ENCODE measurements around the gene OR52E2.
"Not testable (repeated sequence)": the region's sequence is repeated elsewhere in the genome, so short reads cannot be mapped to it uniquely, and the experiment has no call there.

Gene OR52E2

DNA sequence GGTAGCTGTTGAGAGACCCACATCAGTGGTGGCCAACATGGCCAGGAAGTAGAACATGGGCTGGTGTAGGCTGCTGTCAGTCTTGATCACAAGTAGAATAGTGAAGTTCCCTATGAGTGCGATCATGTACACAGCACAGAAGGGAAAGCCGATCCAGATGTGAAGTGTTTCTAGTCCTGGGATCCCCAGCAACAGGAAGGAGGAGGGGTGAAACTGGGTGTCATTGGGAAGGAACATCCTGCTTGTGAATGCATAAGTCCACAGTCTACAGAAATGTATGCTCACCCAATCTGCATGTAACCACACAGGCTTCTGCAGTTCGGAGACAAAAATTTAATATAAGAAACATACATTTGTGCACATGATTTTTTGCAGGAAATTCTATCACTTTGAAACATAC lies at the start of gene OR52E2:
TSS of gene OR52E2 (minus strand) at position 237 of the 400 bp plus-strand sequence. CDS start at position 237, 0 bp downstream.
- DNase-seq (ENCODE audit: low read depth in 2 of 2) = no peak

DNA sequence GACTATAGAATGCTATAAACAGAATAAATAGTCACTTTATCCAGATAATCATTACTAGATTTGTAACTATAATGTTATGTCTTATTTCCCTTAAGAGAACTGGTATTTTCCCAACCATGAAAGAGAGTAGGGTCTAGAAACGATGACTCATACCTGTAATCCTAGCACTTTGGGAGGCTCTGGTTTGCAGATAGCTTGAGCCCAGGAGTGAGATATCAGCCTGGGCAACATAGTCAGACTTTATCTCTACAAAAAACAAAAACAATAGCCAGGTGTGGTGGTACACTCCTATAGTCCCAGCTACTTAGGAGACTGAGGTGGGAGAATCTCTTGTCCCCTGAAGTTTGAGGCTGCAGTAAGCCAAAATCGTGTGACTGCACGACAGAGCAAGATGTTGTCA lies 47.9 kb upstream of the OR52E2 start:
- DNase-seq (ENCODE audit: low read depth in 2 of 2) = no peak

DNA sequence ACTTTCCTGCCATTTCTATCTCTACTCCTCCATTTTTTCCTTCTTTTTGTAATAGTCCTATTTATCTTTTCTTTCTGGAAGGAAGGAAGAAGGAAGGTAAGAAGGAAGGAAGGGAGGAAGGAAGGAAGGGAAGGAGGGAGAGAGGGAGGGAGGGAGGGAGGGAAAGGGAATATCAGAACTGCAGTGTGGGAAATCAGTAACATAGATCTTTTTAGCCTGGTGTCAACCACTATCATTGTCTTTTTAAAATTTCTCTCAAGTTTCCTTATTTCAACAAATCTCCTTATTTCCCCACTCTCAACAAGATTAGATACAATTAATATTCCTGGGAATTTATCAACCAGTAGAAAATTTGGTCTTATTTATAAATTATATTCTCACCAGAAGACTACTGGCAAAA lies 43.6 kb upstream of the OR52E2 start:
- DNase-seq (ENCODE audit: low read depth in 2 of 2) = no peak

DNA sequence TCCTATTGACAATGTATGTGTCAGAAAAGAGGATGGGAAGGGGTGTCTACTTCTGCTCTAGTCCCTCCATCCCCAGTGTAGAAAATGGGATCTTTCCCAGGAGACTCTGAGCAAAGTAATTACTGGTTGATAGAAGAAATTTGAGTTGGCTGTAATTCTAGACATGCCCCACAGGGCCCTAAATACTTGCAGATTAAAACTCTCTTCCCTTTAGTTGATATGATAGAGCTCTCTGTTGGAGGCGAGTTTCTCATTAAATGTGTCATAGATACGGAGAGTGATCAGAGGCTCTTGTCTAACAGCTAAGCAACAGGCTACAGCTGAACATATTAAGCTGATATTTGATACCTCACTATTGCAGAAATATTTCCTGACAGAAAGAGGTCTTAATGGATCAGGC lies 42.8 kb upstream of the OR52E2 start:
- DNase-seq (ENCODE audit: low read depth in 2 of 2) = no peak

DNA sequence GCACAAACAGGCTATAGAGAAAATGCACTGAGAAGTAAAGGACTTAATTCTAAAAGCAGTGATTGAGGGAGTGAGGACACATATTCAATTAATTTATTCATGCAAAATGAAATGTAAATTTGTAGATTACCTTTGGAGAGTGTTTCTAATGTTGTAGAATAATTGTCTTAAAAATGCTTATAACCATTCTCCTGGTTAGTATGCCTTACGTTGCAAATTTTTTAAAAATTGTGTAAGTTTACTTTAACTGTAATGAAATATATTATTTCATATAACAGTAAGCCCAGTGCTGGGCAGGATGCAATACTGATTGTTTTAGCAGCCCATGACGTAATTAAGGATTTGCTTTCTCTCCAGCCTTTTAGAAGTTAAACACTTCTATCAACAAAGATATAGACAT lies 36.6 kb upstream of the OR52E2 start:
- no peak for DNase-seq (ENCODE audit: low read depth in 2 of 2)

DNA sequence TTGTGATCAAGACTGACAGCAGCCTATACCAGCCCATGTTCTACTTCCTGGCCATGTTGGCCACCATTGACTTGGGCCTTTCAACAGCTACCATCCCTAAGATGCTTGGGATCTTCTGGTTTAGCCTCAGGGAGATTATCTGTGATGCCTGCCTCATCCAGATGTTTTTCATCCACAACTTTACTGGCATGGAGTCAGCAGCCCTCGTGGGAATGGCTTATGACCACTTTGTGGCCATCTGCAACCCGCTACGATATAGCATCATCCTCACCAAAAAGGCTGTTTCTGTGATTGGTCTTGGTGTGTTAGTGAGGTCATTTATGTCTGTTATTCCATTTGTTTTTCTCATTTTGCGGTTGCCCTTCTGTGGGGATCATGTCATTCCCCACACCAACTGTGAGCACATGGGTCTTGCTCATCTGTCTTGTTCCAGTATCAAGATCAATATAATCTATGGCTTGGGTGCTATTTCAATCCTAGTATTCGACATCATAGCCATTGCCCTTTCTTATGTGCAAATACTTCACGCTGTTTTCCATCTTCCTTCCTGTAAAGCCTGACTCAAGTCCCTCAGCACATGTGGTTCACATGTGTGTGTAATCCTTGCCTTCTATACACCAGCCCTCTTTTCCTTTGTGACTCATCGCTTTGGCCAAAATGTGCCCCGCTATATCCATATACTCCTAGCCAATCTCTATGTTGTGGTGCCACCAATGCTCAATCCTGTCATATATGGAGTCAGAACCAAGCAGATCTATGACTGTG lies 33.6 kb upstream of the OR52E2 start:
- DNase-seq (ENCODE audit: low read depth in 2 of 2) = no peak

DNA sequence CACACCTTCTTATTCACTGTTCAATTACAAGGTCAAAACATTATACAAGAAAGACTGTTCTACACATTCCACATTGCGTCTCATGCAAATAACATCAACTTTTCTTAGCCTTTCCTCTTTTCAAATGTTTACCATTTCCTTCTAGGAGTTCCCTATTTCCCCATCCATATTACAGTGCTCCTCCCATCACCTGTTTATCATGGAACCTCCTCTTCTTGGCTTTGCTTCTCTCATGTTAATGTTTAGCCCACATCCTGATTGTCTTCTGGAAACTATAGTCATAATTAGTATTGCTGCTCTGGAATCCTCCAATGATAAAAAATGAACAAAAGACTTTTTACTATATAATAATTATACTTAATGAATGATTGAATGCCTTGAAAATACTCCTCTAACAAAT lies 31.2 kb upstream of the OR52E2 start:
- no peak for DNase-seq (ENCODE audit: low read depth in 2 of 2)

DNA sequence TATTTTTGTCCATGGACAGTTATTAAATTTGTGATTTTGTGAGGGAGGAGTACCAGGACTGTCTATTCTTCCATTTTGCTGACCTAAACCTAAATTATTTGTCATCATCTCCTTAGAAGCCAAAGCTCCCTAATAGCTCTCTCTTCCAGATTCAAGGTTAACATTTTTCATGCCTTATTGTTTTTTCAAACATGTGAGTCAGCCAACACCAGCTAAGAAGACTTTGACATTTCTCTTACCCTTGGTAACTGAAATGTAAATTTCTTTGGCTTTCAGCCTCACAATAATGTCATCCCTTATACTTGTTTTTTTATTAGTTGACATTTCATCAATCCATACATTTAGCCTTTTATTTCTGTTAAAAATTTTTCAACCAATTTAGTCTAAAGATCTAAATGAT lies 29.1 kb upstream of the OR52E2 start:
- no peak for DNase-seq (ENCODE audit: low read depth in 2 of 2)

DNA sequence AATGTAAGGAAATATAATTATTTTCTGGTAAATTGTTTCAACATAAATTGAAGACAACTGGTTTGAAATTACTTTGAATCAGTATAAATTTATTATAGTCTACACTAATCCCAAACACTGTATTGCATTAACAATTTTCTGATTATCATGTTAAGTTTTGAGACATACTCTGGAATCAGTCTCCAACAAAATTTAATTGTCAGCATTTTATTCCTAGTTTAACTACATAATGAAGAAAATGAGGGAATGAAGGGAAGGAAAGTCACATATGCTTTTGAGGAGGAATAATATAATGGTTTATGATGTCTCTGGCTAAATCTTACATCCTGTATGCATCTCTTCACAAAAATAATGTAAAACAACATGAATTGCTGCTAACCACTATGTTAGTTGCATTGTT lies 24.2 kb upstream of the OR52E2 start:
- no peak for DNase-seq (ENCODE audit: low read depth in 2 of 2)

DNA sequence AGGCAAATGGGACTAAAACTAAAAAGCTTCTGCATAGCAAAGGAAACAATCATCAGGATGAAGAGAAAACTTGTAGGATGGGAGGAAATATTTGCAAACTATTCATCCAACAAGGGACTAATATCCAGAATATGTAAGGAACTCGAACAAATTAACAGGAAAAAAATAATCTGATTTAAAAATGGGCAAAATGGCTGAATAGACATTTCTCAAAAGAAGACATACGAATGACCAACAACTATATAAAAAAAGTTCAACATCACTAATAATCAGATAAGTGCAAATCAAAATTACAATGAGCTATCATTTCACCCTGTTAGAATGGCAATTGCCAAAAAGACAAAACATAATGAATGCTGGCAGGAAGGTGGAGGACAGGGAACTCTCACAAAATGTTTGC lies 22.0 kb upstream of the OR52E2 start:
- DNase-seq (ENCODE audit: low read depth in 2 of 2) = no peak

- DNase-seq (ENCODE audit: low read depth in 2 of 2) = no peak
Measured at GRCh38 chr11:5071799-5072198, 12.4 kb upstream of the OR52E2 start.

DNA sequence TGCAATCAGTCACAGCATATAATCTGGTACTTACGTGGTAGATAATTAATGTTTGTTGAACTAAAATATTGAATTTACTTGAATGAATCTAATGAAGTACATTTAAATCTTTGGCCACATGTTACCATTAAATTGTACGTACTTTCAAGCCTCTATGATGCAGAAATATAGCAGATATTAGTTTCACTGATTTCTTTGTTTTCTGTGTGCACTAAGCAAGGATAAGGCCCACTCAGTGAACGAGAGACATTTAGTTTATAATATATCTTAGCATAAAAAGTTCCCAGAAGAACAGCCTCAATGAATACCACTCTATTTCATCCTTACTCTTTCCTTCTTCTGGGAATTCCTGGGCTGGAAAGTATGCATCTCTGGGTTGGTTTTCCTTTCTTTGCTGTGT lies 9.8 kb upstream of the OR52E2 start, which contains the start of gene OR52E1:
TSS of gene OR52E1 (plus strand) at position 301 of the 400 bp plus-strand sequence.
- DNase-seq (ENCODE audit: low read depth in 2 of 2) = no peak

- no peak for DNase-seq (ENCODE audit: low read depth in 2 of 2)
Measured at GRCh38 chr11:5065027-5065426, 5.6 kb upstream of the OR52E2 start.

GRCh38 chr11:5058679-5059078 lies 748 bp downstream of the OR52E2 start:
- DNase-seq (ENCODE audit: low read depth in 2 of 2) = not testable (repeated sequence)

- DNase-seq (ENCODE audit: low read depth in 2 of 2) = no peak
Measured at GRCh38 chr11:5046754-5047330, 12.6 kb downstream of the OR52E2 start.

- no peak for DNase-seq (ENCODE audit: low read depth in 2 of 2)
Measured at GRCh38 chr11:5046226-5046625, 13.2 kb downstream of the OR52E2 start, which contains the start of gene OR52J3. TSS of gene OR52J3 (plus strand) at chr11:5046526. CDS start at chr11:5046526, 0 bp downstream.

- no peak for DNase-seq (ENCODE audit: low read depth in 2 of 2)
Measured at GRCh38 chr11:5043380-5043779, 16.0 kb downstream of the OR52E2 start.

GRCh38 chr11:5042091-5042490 lies 17.3 kb downstream of the OR52E2 start:
- no peak for DNase-seq (ENCODE audit: low read depth in 2 of 2)

GRCh38 chr11:5040876-5041275 lies 18.6 kb downstream of the OR52E2 start:
- DNase-seq (ENCODE audit: low read depth in 2 of 2) = no peak

DNA sequence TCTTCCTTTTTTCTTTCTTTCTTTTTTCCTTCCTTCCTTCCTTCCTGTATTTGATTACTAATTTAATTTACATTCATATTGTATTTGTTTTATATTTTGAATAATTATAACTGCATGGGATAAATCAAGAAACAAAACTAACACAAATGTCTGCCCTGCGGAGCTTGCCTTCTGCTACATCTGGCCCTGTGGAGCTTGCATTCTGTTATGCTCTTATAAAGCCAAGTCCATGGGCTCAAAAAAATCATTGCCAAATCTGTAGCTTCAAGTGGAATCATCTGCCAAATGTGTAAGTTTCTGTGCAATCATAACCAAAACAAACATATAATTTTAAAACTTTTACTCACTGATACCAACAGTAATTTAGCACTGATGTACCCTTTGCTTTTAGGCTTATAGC lies 21.1 kb downstream of the OR52E2 start:
- DNase-seq (ENCODE audit: low read depth in 2 of 2) = no peak

DNA sequence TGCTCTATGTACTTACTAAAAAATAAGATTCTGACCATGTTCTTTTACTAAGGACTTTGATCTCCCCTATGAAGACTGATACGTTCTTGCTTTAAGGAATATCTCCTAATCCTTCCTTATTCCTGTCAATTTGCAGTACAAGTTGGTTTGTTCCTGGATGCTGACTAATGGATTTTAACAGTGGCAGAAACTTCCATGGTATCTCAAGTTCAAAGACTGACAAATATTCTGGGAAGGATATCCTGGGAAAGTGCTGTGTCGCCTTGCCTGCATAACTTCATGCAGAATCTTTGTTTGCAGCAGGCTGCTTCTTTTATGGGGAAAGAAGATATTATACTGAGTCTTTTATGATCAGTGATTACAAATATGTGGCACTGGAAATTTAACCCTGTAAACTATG lies 21.5 kb downstream of the OR52E2 start:
- no peak for DNase-seq (ENCODE audit: low read depth in 2 of 2)

DNA sequence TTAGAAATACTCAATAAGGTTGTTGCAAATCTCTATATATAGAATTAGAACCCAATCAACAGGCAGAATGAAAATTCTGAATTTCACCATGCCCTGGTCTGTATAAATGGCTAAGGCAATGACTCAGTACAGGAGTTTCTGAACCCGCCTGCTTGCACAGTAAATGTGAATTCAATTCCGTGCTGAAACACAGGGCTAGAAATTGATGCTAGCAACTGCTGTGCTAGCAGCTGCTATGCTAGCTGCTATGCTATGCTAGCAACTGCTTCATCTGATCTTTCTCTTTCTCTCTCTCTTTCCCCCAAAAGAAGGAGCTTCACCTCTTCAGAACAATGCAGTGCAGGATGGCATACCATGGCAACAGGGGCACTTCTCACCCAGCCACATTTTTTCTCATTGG lies 22.8 kb downstream of the OR52E2 start:
- DNase-seq (ENCODE audit: low read depth in 2 of 2) = no peak

DNA sequence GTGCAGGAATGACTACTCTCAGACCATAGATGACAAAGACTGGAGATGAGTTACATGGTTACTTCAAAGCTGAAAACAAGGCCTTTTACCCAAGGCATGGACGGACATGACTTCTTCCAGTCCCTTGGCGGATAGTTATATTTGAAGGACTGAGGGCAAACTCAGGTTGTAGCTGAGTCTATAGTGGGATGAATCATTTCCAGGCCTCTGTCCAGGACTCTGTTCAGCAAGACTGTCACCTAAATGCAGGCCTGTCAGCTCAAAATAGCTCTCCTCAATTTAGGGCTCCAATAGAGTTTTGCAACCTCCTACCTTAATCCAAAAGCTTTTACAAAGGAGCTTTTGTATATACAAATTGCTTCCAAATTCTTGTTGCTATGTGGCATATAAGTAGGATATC lies 37.4 kb downstream of the OR52E2 start:
- DNase-seq (ENCODE audit: low read depth in 2 of 2) = no peak

GRCh38 chr11:5013012-5013411 lies 46.4 kb downstream of the OR52E2 start:
- no peak for DNase-seq (ENCODE audit: low read depth in 2 of 2)
